ENCODE measurements around the gene KPNA6. TPM values are rescaled to one million over a fixed set of nuclear protein-coding genes. Genes with fewer than 3 reads are reported as not detected.

The KPNA6 gene
- total and polyA plus RNA-seq, 9 of the 15 experiments (the other 6 are each of a cell fraction or from before 2014, with no cell fraction given), result 20.1 to 54.6 (median 32.2) TPM

DNA sequence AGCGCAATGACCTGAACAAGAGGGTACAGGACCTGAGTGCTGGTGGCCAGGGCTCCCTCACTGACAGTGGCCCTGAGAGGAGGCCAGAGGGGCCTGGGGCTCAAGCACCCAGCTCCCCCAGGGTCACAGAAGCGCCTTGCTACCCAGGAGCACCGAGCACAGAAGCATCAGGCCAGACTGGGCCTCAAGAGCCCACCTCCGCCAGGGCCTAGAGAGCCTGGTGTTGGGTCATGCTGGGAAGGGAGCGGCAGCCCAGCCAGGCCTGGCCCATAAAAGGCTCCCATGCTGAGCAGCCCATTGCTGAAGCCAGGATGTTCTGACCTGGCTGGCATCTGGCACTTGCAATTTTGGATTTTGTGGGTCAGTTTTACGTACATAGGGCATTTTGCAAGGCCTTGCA, 87.1 kb downstream of the KPNA6 start:
- H3K79me2 ChIP-seq (ENCODE audit: control insufficient read depth, insufficient read depth, low read length), result no peaks in the 10 kb centered on the region
- intact Hi-C loops (cut with micrococcal nuclease), result no loop called here
- H3K4me2 ChIP-seq (ENCODE audit: insufficient read depth, low read length), result no peak overlapping the region
- no peak overlapping the region for H3K27ac ChIP-seq (ENCODE audit: extremely low read depth, low read depth, low read length)
- no peak overlapping the region for H2AFZ ChIP-seq (ENCODE audit: low read depth, low read length)
- no peaks in the 10 kb centered on the region for H3K27me3 ChIP-seq (ENCODE audit: control insufficient read depth in 2 of 2, insufficient read depth in 2 of 2, low read length in 2 of 2)
- peaks cover 3% of the 10 kb centered on the region for H3K9me1 ChIP-seq (ENCODE audit: control insufficient read depth, insufficient read depth, low read length)
- POLR2A ChIA-PET, result interaction anchor here (0.8 to 10.8 kb wide), 6 partner anchors 10 to 87 kb away, joined by 3 to 201 read pairs (median 4); partner anchors contain the start of genes DCDC2B, IQCC, KPNA6 and TXLNA
- no peaks in the 10 kb centered on the region; the same call in none of the 2 replicates for H4K20me1 ChIP-seq (replicated peaks; ENCODE audit: control insufficient read depth, insufficient read depth, low read length)
- H3K4me3 ChIP-seq, result no peak overlapping the region
- H3K9ac ChIP-seq (ENCODE audit: insufficient read depth in 1 of 2, low read depth in 2 of 2, low read length in 2 of 2), result peak overlapping the region in 1 of 2 experiments; percentile 38; a peak in 1 of 4 replicates
- no peak for ATAC-seq
- CTCF ChIA-PET (ENCODE audit: low intra/inter-chr PET ratio), result no interaction called here
- no peak for FAIRE-seq
- DNase-seq (ENCODE audit: extremely low read depth in 1 of 4, low spot score in 3 of 4), result no peak
- in situ Hi-C loops (cut with MboI), result no loop called here
- peaks cover 3 to 16% of the 10 kb centered on the region in 2 experiments; a peak in 4 of 5 replicates for H3K4me1 ChIP-seq (replicated peaks in 1 of 2; ENCODE audit: control insufficient read depth in 2 of 2, insufficient read depth in 2 of 2, low read length in 2 of 2)
- H3K9me3 ChIP-seq (replicated peaks; ENCODE audit: control insufficient read depth, insufficient read depth, low read depth, low read length), result no peaks in the 10 kb centered on the region
- BruUV-seq (replicated peaks), result no TSS peak
- WGBS (ENCODE audit: insufficient coverage, low coverage, missing lambda C conversion rate), result 98% methylated on average over 6 of the region's 6 CpGs
- H3K36me3 ChIP-seq (ENCODE audit: control insufficient read depth, insufficient read depth, low read length), result peaks cover 85% of the 10 kb centered on the region
- no peak for TF ChIP-seq SIN3A (IDR thresholded peaks at IDR 0.05; ENCODE audit: borderline replicate concordance in 2 of 2, control insufficient read depth in 1 of 2, low read depth in 2 of 2, low read length in 2 of 2)
- TF ChIP-seq, protein P1, sequence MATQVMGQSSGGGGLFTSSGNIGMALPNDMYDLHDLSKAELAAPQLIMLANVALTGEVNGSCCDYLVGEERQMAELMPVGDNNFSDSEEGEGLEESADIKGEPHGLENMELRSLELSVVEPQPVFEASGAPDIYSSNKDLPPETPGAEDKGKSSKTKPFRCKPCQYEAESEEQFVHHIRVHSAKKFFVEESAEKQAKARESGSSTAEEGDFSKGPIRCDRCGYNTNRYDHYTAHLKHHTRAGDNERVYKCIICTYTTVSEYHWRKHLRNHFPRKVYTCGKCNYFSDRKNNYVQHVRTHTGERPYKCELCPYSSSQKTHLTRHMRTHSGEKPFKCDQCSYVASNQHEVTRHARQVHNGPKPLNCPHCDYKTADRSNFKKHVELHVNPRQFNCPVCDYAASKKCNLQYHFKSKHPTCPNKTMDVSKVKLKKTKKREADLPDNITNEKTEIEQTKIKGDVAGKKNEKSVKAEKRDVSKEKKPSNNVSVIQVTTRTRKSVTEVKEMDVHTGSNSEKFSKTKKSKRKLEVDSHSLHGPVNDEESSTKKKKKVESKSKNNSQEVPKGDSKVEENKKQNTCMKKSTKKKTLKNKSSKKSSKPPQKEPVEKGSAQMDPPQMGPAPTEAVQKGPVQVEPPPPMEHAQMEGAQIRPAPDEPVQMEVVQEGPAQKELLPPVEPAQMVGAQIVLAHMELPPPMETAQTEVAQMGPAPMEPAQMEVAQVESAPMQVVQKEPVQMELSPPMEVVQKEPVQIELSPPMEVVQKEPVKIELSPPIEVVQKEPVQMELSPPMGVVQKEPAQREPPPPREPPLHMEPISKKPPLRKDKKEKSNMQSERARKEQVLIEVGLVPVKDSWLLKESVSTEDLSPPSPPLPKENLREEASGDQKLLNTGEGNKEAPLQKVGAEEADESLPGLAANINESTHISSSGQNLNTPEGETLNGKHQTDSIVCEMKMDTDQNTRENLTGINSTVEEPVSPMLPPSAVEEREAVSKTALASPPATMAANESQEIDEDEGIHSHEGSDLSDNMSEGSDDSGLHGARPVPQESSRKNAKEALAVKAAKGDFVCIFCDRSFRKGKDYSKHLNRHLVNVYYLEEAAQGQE (IDR thresholded peaks at IDR 0.05; ENCODE audit: borderline replicate concordance), result no peak
- TF ChIP-seq, protein P1 (CRISPR knock-in tag; IDR thresholded peaks at IDR 0.05; ENCODE audit: low read depth), result no peak
- peak; percentile 17; the same call in 1 of the 2 replicates for TF ChIP-seq POLR2A (conservative IDR thresholded peaks at IDR 0.05)
- TF ChIP-seq KAT7 (CRISPR knock-in tag; IDR thresholded peaks at IDR 0.05; ENCODE audit: borderline replicate concordance), result no peak
- peak; percentile 63 for TF ChIP-seq RBFOX2 (IDR thresholded peaks at IDR 0.05; ENCODE audit: low read depth, low read length)
- peak; percentile 74 for TF ChIP-seq POLR2G (IDR thresholded peaks at IDR 0.05; ENCODE audit: low read depth, low read length)
- TF ChIP-seq MYNN (IDR thresholded peaks at IDR 0.05), result no peak
- no peak for TF ChIP-seq MYNN (CRISPR knock-in tag; IDR thresholded peaks at IDR 0.05)
- no peak for TF ChIP-seq EP300 (IDR thresholded peaks at IDR 0.05; ENCODE audit: low read length)
- no peak for TF ChIP-seq SUPT5H (IDR thresholded peaks at IDR 0.05)
